Subcutaneous abdominal adipose tissue (tissue), 5 donors: ENCODE measurements around the gene LMBR1.
"Not testable (repeated sequence)": the region's sequence is repeated elsewhere in the genome, so short reads cannot be mapped to it uniquely, and the experiment has no call there.

Experiments used
- H3K27ac ChIP-seq: one replicate; pipeline ENCODE4 v1.7.0; 2013; ENCODE audit warnings: low read depth, mild to moderate bottlenecking, inconsistent platforms, low read length, moderate library complexity
- H3K27me3 ChIP-seq, 5 donors: one replicate each; pipeline ENCODE4 v1.7.0; 2013; ENCODE audit warnings: low read length in 5 of 5, inconsistent platforms in 1 of 5; ENCODE audit not compliant: control insufficient read depth in 5 of 5, insufficient read depth in 4 of 5
- H3K36me3 ChIP-seq, 5 donors: one replicate each; pipeline ENCODE4 v1.7.0; 2013; ENCODE audit warnings: low read length in 5 of 5; ENCODE audit not compliant: control insufficient read depth in 5 of 5, insufficient read depth in 5 of 5
- H3K4me1 ChIP-seq, 5 donors: one replicate each; pipeline ENCODE4 v1.7.0; 2013; ENCODE audit warnings: low read length in 5 of 5, mild to moderate bottlenecking in 3 of 5, moderate library complexity in 1 of 5; ENCODE audit not compliant: control insufficient read depth in 5 of 5, insufficient read depth in 5 of 5
- H3K4me3 ChIP-seq, 5 donors: one replicate each; pipeline ENCODE4 v1.7.0; 2013; ENCODE audit warnings: low read length in 5 of 5, low read depth in 1 of 5
- H3K9ac ChIP-seq, 5 donors: one replicate each; pipeline ENCODE4 v1.7.0; 2013; ENCODE audit warnings: low read length in 5 of 5, mild to moderate bottlenecking in 4 of 5, moderate library complexity in 3 of 5
- H3K9me3 ChIP-seq, 5 donors: one replicate each; pipeline ENCODE4 v1.7.0; 2013; ENCODE audit warnings: low read length in 5 of 5; ENCODE audit not compliant: control insufficient read depth in 5 of 5
- donor health status: healthy.
- donor health status: healthy.
- donor health status: healthy.
- donor health status: healthy.
- donor health status: healthy.

Gene LMBR1

DNA sequence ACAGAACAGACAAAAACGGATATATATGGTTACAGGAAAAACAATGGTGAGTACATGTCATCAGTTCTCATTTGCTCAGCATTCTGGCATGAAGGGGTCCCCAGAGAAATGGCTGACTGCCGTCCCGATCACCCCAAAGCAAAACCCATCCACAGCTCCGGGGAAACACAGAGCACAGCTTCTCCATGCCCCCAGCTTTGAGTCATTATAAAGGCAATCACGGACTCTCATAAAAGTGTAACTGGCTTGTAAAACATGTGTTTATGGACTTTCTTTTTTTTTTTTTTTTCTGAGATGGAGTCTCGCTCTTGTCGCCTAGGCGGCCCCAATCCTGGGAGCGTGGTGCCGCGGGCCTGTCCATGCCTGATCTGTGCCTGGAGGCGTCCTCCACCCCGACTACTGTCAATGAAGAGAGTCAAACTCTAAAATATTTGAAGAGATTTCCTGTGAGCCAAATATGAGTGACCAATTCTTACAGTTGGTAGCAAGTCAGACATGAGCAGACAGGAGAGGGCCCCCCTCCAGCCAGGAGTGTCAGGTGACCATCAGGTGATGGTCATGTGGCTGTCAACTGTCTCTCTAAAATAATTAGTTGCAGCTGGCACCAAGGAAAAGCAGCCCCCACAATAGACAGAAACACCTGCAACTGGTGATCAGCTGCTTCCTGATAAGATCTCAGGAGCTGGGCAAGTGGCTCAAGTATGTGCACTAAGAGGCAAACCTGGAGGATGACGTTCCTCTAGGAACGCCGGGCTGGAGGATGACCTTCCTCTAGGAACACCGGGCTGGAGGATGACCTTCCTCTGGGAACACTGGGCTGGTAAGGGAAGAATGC, 34.8 kb upstream of the LMBR1 start:
- Histone ChIP-seq H3K9ac (no peak overlapping the region), H3K9me3 (no peaks in the 10 kb centered on the region), H3K4me3 (no peak overlapping the region), H3K27ac (no peak overlapping the region), H3K27me3 (peaks cover 3 to 13% (median 6%) of the 10 kb centered on the region in 5 donors), H3K36me3 (no peaks in the 10 kb centered on the region), H3K4me1 (peaks cover 0 to 6% (median 0%) of the 10 kb centered on the region in 5 donors)

DNA sequence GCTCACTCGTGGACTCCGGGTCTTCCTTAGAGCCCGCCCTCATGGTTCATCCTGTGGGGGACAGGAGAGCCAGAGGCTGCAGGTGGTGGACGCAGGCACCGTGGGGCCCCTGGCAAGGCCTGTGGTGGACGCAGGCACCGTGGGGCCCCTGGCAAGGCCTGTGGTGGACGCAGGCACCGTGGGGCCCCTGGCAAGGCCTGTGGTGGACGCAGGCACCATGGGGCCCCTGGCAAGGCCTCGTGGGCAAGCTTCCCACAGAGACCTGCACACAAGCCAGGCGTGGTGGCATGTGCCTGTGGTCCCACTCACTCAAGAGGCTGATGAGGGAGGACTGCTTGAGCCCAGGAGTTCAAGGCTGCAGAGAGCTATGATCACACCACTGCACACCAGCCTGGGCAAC, 32.8 kb upstream of the LMBR1 start:
- H3K4me1 ChIP-seq, H3K4me3 ChIP-seq, H3K36me3 ChIP-seq, H3K9ac ChIP-seq, H3K27ac ChIP-seq, H3K9me3 ChIP-seq: not testable (repeated sequence)
- peaks cover 3 to 18% (median 6%) of the 10 kb centered on the region in 5 donors for H3K27me3 ChIP-seq

DNA sequence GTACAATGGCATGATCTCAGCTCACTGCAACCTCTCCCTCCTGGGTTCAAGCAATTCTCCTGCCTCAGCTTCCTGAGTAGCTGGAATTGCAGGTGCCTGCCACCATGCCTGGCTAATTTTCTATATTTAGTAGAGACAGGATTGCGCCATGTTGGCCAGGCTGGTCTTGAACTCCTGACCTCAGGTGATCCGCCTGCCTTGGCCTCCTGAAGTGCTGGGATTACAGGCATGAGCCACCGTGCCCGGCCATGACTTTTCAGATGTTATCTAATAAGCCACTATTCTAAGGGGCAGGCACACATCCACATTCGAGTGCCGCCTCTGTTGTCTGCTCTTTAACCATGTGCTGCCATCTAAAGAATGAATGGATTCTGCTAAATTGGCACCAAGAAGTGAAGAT, 29.3 kb upstream of the LMBR1 start:
- not testable (repeated sequence) for H3K27ac ChIP-seq, H3K9ac ChIP-seq, H3K36me3 ChIP-seq, H3K4me3 ChIP-seq, H3K4me1 ChIP-seq, H3K9me3 ChIP-seq
- H3K27me3 ChIP-seq, result peaks cover 0 to 19% (median 7%) of the 10 kb centered on the region in 5 donors

DNA sequence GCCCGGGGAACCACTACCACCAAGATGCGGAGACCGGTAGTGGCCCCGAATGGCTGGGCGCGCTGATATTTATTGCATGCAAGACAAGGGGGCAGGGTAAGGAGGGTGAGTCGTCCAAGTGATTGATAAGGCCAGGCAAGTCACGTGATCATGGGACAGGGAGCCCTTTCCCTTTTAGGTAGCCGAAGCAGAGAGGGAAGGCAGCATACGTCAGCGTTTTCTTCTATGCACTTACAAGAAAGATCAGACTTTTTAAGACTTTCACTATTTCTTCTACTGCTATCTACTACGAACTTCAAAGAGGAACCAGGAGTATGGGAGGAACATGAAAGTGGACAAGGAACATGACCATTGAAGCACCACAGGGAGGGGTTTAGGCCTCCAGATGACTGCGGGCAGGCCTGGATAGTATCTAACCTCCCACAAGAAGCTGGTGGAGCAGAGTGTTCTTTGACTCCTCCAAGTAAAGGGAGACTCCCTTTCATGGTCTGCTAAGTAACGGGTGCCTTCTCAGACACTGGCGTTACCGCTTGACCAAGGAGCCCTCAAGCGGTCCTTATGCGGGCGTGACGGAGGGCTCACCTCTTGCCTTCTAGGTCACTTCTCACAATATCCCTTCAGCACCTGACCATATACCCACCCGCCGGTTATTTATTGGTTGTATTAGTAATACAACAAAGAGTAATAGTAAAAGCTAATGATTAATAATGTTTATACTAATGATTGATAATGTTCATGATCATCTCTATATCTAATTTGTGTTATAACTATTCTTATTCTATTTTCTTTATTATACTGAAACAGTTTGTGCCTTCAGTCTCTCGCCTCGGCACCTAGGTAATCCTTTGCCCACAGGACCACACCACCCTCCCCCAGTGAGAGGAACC, 27.7 kb upstream of the LMBR1 start:
- H3K27me3 ChIP-seq, result peaks cover 0 to 19% (median 7%) of the 10 kb centered on the region in 5 donors
- not testable (repeated sequence) for H3K4me3 ChIP-seq, H3K27ac ChIP-seq, H3K9me3 ChIP-seq, H3K36me3 ChIP-seq, H3K4me1 ChIP-seq, H3K9ac ChIP-seq

DNA sequence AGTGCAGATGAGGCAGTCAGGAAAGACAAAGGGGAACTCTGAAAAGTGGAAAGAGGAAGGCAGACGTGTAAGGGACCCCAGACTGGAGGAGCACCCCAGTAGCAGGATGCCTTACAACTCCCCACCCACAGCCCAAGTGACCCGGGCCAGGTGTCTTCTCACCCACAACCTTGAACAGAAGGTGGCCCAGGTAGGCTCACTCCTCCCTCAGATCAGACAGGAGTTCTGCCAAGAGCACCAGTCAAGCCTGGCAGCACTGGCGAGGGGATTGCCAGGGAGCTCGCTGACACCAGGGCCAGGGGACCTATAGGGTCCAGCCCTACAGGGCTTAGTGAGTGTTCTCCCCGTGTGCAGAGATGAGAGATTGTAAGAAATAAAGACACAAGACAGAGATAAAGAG, 27.1 kb upstream of the LMBR1 start:
- H3K27me3 ChIP-seq, result peaks cover 0 to 19% (median 7%) of the 10 kb centered on the region in 5 donors
- no peaks in the 10 kb centered on the region for H3K4me1 ChIP-seq
- no peak overlapping the region for H3K4me3 ChIP-seq
- no peaks in the 10 kb centered on the region for H3K36me3 ChIP-seq
- H3K27ac ChIP-seq, result no peak overlapping the region
- no peak overlapping the region for H3K9ac ChIP-seq
- no peaks in the 10 kb centered on the region for H3K9me3 ChIP-seq

DNA sequence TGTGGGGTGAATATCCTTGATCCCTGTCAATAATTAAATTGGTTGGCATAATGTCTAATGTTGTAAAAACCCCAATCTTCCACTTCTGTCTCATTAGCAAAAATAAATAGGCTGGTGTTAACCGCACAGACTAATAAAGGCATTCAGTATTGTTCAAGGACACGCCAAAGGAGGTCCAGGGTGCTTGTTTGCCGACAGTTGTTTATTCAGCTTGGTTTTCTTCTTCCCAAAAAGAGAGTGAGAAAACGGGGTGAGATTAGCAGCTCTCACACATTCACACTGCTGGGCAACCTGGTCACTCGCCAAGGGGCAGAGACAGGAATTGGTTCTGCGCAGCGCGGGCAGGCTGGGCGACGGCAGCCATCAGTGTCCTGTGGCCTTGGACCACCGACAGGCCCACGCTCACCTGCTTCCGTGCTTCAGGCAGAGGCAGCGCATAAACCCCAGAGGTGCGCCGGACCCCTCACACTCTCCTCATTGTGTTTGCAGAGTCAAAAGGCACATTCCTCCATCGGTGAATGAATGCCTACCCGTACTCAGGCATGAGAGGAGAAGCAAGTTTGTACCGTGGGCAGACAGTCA, 26.2 kb upstream of the LMBR1 start:
- Histone ChIP-seq H3K27me3 (peaks cover 0 to 19% (median 7%) of the 10 kb centered on the region in 5 donors), H3K9me3 (no peaks in the 10 kb centered on the region), H3K9ac (no peak overlapping the region), H3K27ac (no peak overlapping the region), H3K36me3 (no peaks in the 10 kb centered on the region), H3K4me3 (no peak overlapping the region), H3K4me1 (no peaks in the 10 kb centered on the region)

DNA sequence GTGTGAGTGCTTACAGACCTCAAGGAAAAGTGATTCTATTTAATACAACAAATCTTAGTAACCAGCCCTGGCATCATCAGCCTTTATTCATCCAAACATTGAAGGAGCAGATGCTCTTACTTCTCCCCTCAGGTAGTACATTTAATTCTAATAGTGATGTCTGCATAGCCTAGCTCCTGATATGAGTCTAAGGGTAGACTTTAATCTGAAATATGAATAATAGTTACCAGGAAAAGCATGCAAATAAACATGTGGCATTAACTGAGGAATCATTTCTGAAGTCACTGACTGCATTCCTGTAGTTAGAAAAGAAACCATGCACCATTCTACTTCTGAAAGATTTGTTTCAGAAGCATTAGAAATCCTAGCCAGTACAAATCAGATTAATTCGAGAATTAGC, 25.7 kb upstream of the LMBR1 start:
- no peaks in the 10 kb centered on the region for H3K36me3 ChIP-seq
- H3K9ac ChIP-seq, result no peak overlapping the region
- H3K4me1 ChIP-seq, result no peaks in the 10 kb centered on the region
- H3K4me3 ChIP-seq, result no peak overlapping the region
- H3K9me3 ChIP-seq, result no peaks in the 10 kb centered on the region
- H3K27me3 ChIP-seq, result peaks cover 0 to 19% (median 7%) of the 10 kb centered on the region in 5 donors
- no peak overlapping the region for H3K27ac ChIP-seq

DNA sequence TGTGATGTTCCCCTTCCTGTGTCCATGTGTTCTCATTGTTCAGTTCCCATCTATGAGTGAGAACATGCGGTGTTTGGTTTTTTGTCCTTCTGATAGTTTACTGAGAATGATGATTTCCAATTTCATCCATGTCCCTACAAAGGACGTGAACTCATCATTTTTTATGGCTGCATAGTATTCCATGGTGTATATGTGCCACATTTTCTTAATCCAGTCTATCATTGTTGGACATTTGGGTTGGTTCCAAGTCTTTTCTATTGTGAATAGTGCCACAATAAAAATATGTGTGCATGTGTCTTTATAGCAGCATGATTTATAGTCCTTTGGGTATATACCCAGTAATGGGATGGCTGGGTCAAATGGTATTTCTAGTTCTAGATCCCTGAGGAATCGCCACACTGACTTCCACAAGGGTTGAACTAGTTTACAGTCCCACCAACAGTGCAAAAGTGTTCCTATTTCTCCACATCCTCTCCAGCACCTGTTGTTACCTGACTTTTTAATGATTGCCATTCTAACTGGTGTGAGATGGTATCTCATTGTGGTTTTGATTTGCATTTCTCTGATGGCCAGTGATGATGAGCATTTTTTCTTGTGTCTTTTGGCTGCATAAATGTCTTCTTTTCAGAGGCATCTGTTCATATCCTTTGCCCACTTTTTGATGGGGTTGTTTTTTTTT, 16.7 kb upstream of the LMBR1 start:
- H3K9me3 ChIP-seq, H3K27me3 ChIP-seq, H3K36me3 ChIP-seq, H3K4me3 ChIP-seq, H3K9ac ChIP-seq, H3K27ac ChIP-seq: not testable (repeated sequence)
- peaks cover 0 to 26% (median 14%) of the 10 kb centered on the region in 5 donors for H3K4me1 ChIP-seq

DNA sequence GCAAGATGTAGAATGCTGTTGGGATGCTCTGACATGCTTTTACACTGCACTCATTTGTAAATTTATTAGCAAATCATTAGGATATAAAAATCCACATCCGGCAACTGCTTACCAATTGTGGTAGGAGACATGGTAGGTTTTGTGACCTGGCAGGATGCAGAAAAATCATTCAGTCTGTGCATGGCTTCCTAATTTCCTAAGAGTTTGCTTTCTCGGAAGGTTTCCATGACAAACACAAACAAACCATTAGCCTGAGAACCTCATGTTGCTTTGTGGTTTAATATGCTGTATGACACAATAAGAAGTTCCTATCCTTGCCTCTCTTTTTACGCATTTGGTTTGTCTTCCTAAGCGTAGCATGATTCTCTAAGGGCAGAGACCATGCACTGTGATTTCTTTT, 14.7 kb upstream of the LMBR1 start:
- H3K9me3 ChIP-seq, result no peaks in the 10 kb centered on the region
- H3K27me3 ChIP-seq, result peaks cover 0 to 5% (median 0%) of the 10 kb centered on the region in 5 donors
- H3K4me1 ChIP-seq, result peaks cover 0 to 35% (median 14%) of the 10 kb centered on the region in 5 donors
- no peak overlapping the region for H3K4me3 ChIP-seq
- no peaks in the 10 kb centered on the region for H3K36me3 ChIP-seq
- no peak overlapping the region for H3K27ac ChIP-seq
- no peak overlapping the region for H3K9ac ChIP-seq
